PFSK-1 (cell line): ENCODE data around the gene COPRS.

Experiments used
- POLR2AphosphoS5 ChIP-seq: IDR thresholded peaks from 2 replicates; pipeline ENCODE4 v1.6.1; 2012; ENCODE audit warnings: low read depth, mild to moderate bottlenecking, control low read depth, low read length, moderate library complexity
- SIN3A ChIP-seq: IDR thresholded peaks from 2 replicates; pipeline ENCODE4 v1.6.1; 2012; ENCODE audit warnings: mild to moderate bottlenecking, low read length, moderate library complexity, borderline replicate concordance; ENCODE audit not compliant: insufficient read depth
- TAF1 ChIP-seq: IDR thresholded peaks from 2 replicates; pipeline ENCODE4 v1.6.1; 2012; ENCODE audit warnings: low read length, control low read depth, borderline replicate concordance; ENCODE audit not compliant: insufficient read depth

- TF ChIP-seq SIN3A: no peak
- no peak for TF ChIP-seq TAF1
- no peak for TF ChIP-seq POLR2AphosphoS5
These were observed 16.0 kb upstream of the COPRS start for GRCh38 chr17:31875081-31875480.
